Upper lobe of left lung (tissue), 6 donors: ENCODE measurements around the gene NRXN3. TPM values are rescaled to one million over a fixed set of nuclear protein-coding genes. Genes with fewer than 3 reads are reported as not detected.

Source experiments
- ATAC-seq, 2 donors: fragments of 200-7000 bp; cut with Tn5 transposase; one replicate each; pipeline ENCODE4 v1.9.1; 2022; ENCODE audit warnings: mild to moderate bottlenecking in 2 of 2, moderate library complexity in 2 of 2; ENCODE audit not compliant: low FRiP score in 2 of 2
- DNase-seq, 2 donors: peaks; one replicate each; pipeline ENCODE4 v3.0.0-alpha.2; 2019 to 2020
- H3K27ac ChIP-seq, 4 donors: fragments of 200-600 bp; sonication (generic); one replicate each; pipeline ENCODE4 v1.5.1; 2016 to 2019
- H3K27me3 ChIP-seq, 4 donors: fragments of 200-600 bp; sonication (generic); one replicate each; pipeline ENCODE4 v1.5.1; 2017 to 2019
- H3K36me3 ChIP-seq, 4 donors: fragments of 200-600 bp; sonication (generic); one replicate each; pipeline ENCODE4 v1.5.1; 2016 to 2019
- H3K4me1 ChIP-seq, 4 donors: fragments of 200-600 bp; sonication (generic); one replicate each; pipeline ENCODE4 v1.5.1; 2018 to 2019
- H3K4me3 ChIP-seq, 4 donors: fragments of 200-600 bp; sonication (generic); one replicate each; pipeline ENCODE4 v1.5.1; 2017 to 2019; ENCODE audit warnings: mild to moderate bottlenecking in 2 of 4, moderate library complexity in 1 of 4
- H3K9me3 ChIP-seq, 4 donors: fragments of 200-600 bp; sonication (generic); one replicate each; pipeline ENCODE4 v1.5.1; 2018 to 2019
- EP300 ChIP-seq, 4 donors: sonication (generic); formaldehyde crosslinking; IDR thresholded peaks; one replicate each; pipeline ENCODE4 v1.5.1; 2017; ENCODE audit warnings: antibody characterized with exemption in 4 of 4, control low read depth in 2 of 4
- POLR2A ChIP-seq, 4 donors: fragments of 450-650 bp; IDR thresholded peaks; one replicate each; pipeline ENCODE4 v1.5.1; 2016 to 2017; ENCODE audit warnings: antibody characterized with exemption in 4 of 4, mild to moderate bottlenecking in 2 of 4
- POLR2AphosphoS5 ChIP-seq, 2 donors: sonication (generic); formaldehyde crosslinking; IDR thresholded peaks; one replicate each; pipeline ENCODE4 v1.5.1; 2017; ENCODE audit warnings: antibody characterized with exemption in 2 of 2
- WGBS, 2 donors: methylation state at CpG; one replicate each; pipeline ENCODE4 v1.1.5; 2017 to 2018; 5-methylcytosine and 5-hydroxymethylcytosine counted together
- total RNA-seq, 6 donors: library from RNA; depleted of rRNA in 4 of 6; stranded (reverse); fragments of >200 nt in 4 of 6; gene quantifications; one replicate each; pipeline versions ENCODE4 v1.1.0 to v1.2.1, GENCODE V29; 2016 to 2021
- TF ChIP-seq, protein P1 (sequence below), 6 experiments: fragments of 450-650 bp in 4 of 6; fragments of 200-600 bp in 2 of 6; sonication (generic) in 2 of 6; IDR thresholded peaks; one replicate each; pipeline ENCODE4 v1.5.1; 2016 to 2019; ENCODE audit warnings: antibody characterized with exemption in 6 of 6
- donor health status: DM: no; HTN: no; CAD: no; lungs with moderate emphysema.
- donor health status: DM: no; HTN: yes; CAD: no; lungs with severe emphysema.

Gene NRXN3
- total RNA-seq, 6 donors from 2014 or later = 4.4 to 14.9 (median 7.2) TPM

GRCh38 chr14:79451601-79452000, 1281.4 kb downstream of the NRXN3 start:
- TF ChIP-seq, protein P1, sequence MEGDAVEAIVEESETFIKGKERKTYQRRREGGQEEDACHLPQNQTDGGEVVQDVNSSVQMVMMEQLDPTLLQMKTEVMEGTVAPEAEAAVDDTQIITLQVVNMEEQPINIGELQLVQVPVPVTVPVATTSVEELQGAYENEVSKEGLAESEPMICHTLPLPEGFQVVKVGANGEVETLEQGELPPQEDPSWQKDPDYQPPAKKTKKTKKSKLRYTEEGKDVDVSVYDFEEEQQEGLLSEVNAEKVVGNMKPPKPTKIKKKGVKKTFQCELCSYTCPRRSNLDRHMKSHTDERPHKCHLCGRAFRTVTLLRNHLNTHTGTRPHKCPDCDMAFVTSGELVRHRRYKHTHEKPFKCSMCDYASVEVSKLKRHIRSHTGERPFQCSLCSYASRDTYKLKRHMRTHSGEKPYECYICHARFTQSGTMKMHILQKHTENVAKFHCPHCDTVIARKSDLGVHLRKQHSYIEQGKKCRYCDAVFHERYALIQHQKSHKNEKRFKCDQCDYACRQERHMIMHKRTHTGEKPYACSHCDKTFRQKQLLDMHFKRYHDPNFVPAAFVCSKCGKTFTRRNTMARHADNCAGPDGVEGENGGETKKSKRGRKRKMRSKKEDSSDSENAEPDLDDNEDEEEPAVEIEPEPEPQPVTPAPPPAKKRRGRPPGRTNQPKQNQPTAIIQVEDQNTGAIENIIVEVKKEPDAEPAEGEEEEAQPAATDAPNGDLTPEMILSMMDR (IDR thresholded peaks at IDR 0.05) = no peak
- no peak for TF ChIP-seq POLR2AphosphoS5 (IDR thresholded peaks at IDR 0.05)
- no peak for TF ChIP-seq POLR2A (IDR thresholded peaks at IDR 0.05)
- no peak for TF ChIP-seq EP300 (IDR thresholded peaks at IDR 0.05)
- Histone ChIP-seq H3K36me3 (no peaks in the 10 kb centered on the region), H3K9me3 (no peaks in the 10 kb centered on the region), H3K4me1 (no peaks in the 10 kb centered on the region), H3K27ac (no peak overlapping the region), H3K4me3 (no peak overlapping the region), H3K27me3 (no peaks in the 10 kb centered on the region)
- ATAC-seq (no peak), DNase-seq (no peak)
- 70 to 77% methylated on average over 3 of the region's 3 CpGs for WGBS, 2 donors

GRCh38 chr14:79453276-79453675, 1283.1 kb downstream of the NRXN3 start:
- ATAC-seq (no peak), DNase-seq (no peak)
- no peaks in the 10 kb centered on the region for H3K27me3 ChIP-seq
- 72 to 74% methylated on average over 4 of the region's 4 CpGs for WGBS, 2 donors
- H3K27ac ChIP-seq = no peak overlapping the region
- no peaks in the 10 kb centered on the region for H3K4me1 ChIP-seq
- H3K4me3 ChIP-seq = no peak overlapping the region
- no peaks in the 10 kb centered on the region for H3K9me3 ChIP-seq
- no peak for TF ChIP-seq POLR2AphosphoS5 (IDR thresholded peaks at IDR 0.05)
- no peak for TF ChIP-seq EP300 (IDR thresholded peaks at IDR 0.05)
- no peak for TF ChIP-seq POLR2A (IDR thresholded peaks at IDR 0.05)
- no peaks in the 10 kb centered on the region for H3K36me3 ChIP-seq

DNA sequence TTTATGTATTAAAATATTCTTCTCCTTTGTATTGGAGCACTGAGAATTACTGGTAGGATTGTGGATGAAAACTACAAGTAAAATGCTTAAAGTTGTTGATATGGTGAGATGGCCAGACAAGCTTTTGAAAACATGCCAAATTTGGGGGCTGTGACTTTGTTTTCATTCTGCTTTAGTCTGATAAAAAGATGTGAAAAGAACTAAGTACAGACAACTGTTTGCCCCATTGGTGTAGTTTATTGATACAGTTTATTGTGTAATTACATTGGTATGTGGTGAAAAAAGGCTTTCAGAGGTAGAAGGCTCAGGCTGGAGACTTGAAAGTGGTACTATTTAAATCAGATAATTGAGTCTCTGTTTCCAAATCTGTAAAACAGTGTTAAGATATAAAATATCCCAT, 1294.3 kb downstream of the NRXN3 start:
- TF ChIP-seq, protein P1 (IDR thresholded peaks at IDR 0.05) = no peak
- TF ChIP-seq EP300 (IDR thresholded peaks at IDR 0.05) (no peak), POLR2A (IDR thresholded peaks at IDR 0.05) (no peak)
- Histone ChIP-seq H3K27ac (no peak overlapping the region), H3K4me3 (no peak overlapping the region), H3K36me3 (no peaks in the 10 kb centered on the region), H3K4me1 (no peaks in the 10 kb centered on the region), H3K9me3 (no peaks in the 10 kb centered on the region), H3K27me3 (no peaks in the 10 kb centered on the region)
- DNase-seq = no peak
- ATAC-seq = no peak

DNA sequence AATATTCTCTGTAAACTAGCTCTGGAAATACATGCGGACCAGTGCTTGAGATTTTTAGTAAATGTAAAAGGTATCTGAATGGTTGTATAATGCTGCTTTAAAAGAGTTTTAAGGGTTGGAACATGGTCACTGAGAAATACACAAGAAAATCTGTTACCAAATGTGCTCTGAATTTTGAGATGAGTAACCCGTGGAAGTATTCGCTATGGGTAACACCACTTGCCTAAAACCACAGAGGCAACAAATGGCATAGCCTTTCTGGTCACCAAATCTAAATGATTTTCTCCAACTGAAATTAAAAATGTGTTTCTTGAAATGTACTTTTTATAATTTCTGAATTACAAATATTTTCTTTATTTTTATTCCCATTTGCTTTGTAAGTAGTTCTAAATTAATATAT, 1295.5 kb downstream of the NRXN3 start:
- DNase-seq (no peak), ATAC-seq (no peak)
- no peak overlapping the region for H3K4me3 ChIP-seq
- H3K36me3 ChIP-seq = no peaks in the 10 kb centered on the region
- 85 to 92% methylated on average over 3 of the region's 3 CpGs for WGBS, 2 donors
- H3K4me1 ChIP-seq = no peaks in the 10 kb centered on the region
- TF ChIP-seq POLR2A (IDR thresholded peaks at IDR 0.05) (no peak), EP300 (IDR thresholded peaks at IDR 0.05) (no peak), POLR2AphosphoS5 (IDR thresholded peaks at IDR 0.05) (no peak)
- TF ChIP-seq, protein P1 (IDR thresholded peaks at IDR 0.05) = no peak
- no peaks in the 10 kb centered on the region for H3K27me3 ChIP-seq
- no peaks in the 10 kb centered on the region for H3K9me3 ChIP-seq
- no peak overlapping the region for H3K27ac ChIP-seq

DNA sequence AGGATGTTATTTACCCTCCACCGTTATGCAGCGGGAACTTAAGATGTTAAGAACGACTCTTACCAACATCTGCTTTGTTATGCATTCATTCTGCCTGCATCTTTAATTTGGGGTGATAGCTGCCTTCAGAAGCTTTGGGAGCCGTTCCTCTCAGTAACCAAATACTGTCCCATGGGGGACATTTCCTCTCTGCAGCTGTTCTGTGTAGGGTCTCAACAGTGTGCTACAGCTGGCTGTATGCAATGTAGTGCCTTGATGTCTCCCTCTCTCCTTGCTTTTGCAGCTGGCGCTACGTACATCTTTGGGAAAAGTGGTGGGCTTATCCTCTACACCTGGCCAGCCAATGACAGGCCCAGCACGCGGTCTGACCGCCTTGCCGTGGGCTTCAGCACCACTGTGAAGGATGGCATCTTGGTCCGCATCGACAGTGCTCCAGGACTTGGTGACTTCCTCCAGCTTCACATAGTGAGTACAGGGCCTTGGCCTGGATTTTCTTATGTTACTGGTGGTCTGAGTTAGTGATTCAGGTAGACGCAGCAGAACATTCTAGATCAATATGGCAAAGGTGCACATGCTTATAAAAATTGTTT, 1296.9 kb downstream of the NRXN3 start:
- Histone ChIP-seq H3K4me1 (no peaks in the 10 kb centered on the region), H3K27ac (no peak overlapping the region), H3K9me3 (no peaks in the 10 kb centered on the region), H3K36me3 (no peaks in the 10 kb centered on the region), H3K27me3 (no peaks in the 10 kb centered on the region), H3K4me3 (no peak overlapping the region)
- TF ChIP-seq POLR2AphosphoS5 (IDR thresholded peaks at IDR 0.05) (no peak), EP300 (IDR thresholded peaks at IDR 0.05) (no peak), POLR2A (IDR thresholded peaks at IDR 0.05) (no peak)
- TF ChIP-seq, protein P1 (IDR thresholded peaks at IDR 0.05) = no peak
- ATAC-seq = no peak
- DNase-seq = peak in 1 of 2 donors; percentile 27
- WGBS, 2 donors = 86 to 93% methylated on average over 13 of the region's 13 CpGs
